GM12865 (cell line): ENCODE measurements around the gene ATF5.

ENCODE experiments used
- DNase-seq: peaks from one replicate; pipeline ENCODE4 v3.0.0; 2010; ENCODE audit warnings: low read depth
- H3K4me3 ChIP-seq: 2 replicates; pipeline ENCODE4 v1.5.1; 2011; ENCODE audit warnings: mild to moderate bottlenecking, low read depth, low read length, control low read depth
- CTCF ChIP-seq: IDR thresholded peaks from 2 replicates; pipeline ENCODE4 v1.5.1; 2011; ENCODE audit warnings: low read length, control low read depth, low read depth, inconsistent platforms; ENCODE audit not compliant: insufficient read depth; ENCODE audit errors: missing control alignments

ATF5 gene

GRCh38 chr19:49908480-49909420 is 20.3 kb upstream of the ATF5 start:
- TF ChIP-seq CTCF: no peak
- H3K4me3 ChIP-seq: no peak overlapping the region
- DNase-seq: no peak

DNA sequence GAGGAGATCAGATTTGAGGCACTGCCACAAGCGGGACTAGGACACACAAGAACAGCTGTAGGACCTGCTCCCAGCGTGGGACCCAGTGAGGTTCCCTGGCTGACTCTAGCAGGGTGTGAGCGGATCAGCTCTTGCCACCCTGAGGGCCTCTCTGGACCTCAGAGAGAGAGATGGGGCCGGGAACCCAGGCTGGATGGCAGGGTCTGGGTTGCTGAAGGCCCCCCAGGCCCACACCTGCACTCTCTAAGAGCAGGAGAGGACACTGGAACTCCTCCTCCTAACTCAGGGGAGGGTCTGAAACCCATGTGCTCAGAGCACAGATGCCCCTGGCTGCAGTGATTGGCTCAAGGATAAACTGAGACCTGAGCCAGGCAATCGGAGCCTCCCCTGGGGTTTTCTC is 18.8 kb upstream of the ATF5 start:
- no peak for TF ChIP-seq CTCF
- no peak overlapping the region for H3K4me3 ChIP-seq
- no peak for DNase-seq

DNA sequence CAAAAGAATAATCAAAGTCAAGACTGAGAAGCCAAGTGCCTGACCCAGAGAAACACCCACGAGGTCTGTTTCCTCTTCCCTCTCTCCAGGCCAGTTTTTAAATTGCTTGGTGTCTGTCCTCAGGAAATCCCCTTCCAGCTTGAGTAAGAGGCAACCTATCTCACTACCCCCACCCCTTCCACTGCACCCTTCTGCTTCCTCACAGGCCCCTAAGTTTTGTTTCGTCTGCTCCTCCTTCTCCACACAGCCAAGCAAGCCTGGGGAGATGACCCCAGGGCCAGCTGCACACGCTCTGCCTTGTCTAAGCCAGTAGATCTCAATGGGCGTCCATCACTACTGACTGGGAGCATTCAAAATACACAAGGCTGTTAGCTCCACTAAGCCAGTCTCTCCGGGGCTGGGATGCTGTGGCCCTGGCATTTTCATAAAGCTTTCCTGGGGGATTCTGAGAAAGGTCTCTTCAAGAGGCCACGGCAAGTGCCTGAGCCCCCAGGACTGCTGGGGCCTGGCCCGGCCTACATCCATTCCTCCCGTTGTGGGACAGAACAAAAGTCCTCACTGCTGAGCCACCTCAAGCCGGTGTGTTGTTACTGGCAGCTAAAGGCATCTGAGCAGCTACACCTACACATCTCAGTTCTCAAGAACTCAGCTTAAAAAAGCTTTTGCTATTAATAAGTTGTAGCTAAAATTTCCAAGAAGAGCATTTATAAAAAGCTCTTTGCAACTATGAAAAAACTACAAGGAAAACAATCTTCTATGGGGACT is 17.4 kb upstream of the ATF5 start:
- peak; percentile 92 for DNase-seq
- no peak for TF ChIP-seq CTCF
- H3K4me3 ChIP-seq: peak overlapping the region; percentile 22

DNA sequence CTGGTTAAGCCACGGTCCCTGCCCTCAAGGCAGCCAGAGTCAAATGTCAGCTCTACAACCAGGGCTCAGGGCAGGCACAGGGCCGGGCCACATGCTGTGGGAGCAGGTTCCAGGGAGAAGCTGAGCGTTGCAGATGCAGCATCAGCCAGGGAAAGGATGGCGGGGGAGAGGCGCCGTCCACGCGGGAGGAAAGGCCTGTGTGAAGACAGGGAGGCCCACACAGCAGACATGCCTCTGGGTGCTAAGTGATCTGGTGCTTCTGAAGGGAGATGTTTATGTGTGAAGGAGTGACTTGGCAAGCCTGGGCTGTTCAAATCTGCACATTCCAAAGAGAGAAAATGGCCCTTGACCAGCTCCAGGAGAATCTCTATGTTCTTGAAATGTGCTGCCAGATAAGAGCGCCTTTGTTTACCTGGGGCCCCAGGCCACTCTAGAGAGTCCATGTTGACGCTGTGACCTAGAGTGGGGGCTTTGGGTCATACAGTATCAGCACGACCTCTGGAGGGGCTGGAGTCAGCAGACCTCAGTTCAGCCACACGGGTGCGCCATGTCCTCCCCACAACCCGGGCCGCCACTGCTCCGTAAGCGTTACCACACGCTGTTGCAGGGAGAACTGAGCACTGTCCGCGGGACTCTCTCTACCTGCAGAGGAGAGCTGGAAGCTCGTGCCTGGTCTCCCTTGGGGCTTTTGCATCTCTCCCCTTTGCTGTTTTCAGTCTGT is 15.9 kb upstream of the ATF5 start:
- H3K4me3 ChIP-seq: no peak overlapping the region
- DNase-seq: peak; percentile 63
- peak; percentile 47 for TF ChIP-seq CTCF

GRCh38 chr19:49913720-49914119 is 15.3 kb upstream of the ATF5 start:
- no peak overlapping the region for H3K4me3 ChIP-seq
- no peak for TF ChIP-seq CTCF
- no peak for DNase-seq

DNA sequence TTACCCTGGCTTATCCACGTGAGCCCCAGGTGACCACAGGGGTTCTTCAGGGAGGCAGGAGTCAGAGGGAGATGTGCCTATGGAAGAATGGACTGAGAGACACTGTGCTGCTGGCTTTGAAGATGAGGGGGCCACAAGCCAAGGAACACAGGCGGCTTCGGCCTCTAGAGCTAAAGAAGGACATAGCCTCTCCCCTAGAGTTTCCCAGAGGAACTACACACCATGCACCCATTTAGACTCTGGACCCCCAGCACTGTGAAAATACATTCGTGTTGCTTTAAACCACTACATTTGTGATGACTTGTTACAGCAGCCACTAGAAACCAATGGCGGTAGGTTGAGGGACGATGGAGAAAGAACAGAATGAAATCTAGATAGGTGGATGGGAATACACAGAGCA is 13.7 kb upstream of the ATF5 start:
- TF ChIP-seq CTCF: no peak
- no peak overlapping the region for H3K4me3 ChIP-seq
- no peak for DNase-seq
